NOMO-1 treated with DMSO at 0.1 percent for 48 hours (cell line): ENCODE results near the gene ZFAND3.

Source experiments
- DNase-seq: peaks from one replicate; lab custom pipeline; 2025; ENCODE audit not compliant: unreplicated experiment; lab: John Stamatoyannopoulos, UW

ZFAND3 gene, protein sequence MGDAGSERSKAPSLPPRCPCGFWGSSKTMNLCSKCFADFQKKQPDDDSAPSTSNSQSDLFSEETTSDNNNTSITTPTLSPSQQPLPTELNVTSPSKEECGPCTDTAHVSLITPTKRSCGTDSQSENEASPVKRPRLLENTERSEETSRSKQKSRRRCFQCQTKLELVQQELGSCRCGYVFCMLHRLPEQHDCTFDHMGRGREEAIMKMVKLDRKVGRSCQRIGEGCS

DNA sequence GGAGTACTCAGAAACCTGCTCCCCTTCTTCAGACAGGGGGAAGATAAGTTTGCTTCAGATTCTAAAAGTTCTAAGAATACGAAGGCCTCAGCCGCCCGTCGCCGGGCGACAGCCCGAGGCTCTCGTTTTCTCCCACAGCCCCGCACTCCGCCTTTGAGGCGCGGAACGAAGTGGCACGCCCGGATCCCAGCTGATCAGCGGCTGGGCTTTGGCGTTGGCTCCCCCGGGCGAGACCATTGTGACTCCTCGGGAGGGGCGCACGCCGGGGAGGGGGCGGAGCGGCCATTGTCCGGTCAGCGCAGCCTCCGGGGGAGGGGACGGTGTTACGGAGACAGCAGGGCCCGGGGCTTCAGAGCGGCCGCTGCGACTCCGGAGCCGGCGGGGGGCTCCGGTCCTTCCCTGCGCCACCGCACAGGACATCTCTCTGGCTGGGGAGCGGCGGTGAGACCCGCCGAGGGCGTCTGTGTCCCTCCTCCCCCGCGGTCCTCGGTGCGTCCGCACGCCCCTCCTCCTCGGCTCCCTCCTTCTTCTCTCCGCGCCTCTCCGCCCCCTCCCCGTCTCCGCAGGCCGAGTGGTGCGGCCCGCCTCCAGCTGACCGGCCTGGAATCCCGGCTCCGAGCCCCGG is at the start of gene ZFAND3:
ZFAND3 (plus strand) TSS at position 551 of the 625 bp plus-strand sequence. CDS start 219 bp downstream, outside the sequence.
- DNase-seq: peak; percentile 92

DNA sequence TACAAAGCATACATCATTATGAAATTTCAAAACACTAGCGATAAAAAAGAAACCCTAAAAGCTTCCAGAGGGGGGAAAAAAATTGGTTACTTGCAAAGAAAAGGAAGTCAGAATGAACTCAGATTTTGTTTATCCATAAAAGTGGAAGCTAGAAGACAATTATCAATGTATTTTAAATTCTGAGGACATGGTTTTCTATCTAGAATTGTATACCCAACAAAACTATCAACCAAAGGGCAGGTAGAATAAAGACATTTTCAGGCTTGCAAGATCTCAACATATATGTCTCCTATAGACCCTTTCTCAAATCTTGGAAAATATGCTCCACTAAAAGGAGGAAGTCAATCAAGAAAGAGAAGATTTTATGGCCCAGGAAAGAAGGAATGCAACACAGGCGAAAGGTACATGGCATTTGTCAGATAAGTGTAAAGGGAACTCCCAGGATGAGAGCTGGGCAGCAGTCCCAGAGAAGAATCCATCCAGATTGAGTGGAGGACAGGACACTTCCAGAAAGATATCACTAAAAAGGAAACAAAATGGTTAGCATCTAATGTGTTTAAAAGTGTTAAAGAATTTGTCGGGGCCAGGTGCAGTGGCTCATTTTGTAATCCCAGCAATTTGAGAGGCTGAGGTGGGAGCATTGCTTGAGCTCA is 45.4 kb upstream of the ZFAND3 start:
- DNase-seq: no peak

DNA sequence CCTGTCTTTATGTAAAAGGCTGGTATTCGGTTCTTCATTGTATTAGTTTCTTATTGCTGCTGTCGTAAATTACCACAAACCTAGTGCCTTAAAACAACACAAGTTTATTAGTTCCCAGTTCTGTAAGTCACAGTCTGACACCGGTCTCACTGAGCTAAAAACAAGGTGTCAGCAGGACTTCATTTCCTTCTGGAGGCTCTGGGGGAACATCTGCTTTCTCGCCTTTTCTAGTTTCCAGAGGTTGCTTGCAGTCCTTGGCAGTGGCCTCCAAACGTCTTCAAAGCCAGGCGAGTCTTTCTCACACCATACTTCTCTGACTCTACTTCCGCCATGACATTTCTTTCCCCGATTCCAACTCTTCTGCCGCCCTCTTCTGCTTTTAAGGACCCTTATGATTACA is 43.0 kb upstream of the ZFAND3 start:
- no peak for DNase-seq

DNA sequence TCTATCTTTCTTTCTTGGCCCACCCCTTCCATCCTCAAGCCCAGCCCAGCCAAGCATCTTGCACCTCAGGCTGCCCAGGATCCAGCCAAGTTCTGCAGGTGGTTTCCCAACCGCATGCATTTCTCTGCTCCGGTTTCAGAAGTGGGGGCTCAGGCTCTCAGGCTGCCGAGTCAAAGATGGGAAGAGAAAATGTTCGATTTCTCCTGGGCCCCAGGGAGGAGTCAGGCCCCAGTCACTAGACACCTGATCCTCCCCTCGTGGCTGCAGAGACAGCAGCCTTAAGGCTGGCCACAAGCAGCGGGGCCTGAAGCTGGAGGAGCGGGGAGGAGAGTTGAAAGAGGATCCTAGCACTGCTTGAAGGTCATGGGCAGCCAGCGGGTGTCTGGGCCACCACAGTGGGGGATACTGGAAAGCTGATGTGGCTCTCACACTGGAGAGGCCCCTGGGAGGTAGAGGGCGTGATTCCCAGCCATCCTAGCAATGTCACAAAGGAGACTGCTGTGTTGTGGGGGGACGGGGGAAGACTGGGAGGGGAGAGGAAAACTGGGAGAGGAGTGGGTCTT is 42.2 kb upstream of the ZFAND3 start:
- no peak for DNase-seq

DNA sequence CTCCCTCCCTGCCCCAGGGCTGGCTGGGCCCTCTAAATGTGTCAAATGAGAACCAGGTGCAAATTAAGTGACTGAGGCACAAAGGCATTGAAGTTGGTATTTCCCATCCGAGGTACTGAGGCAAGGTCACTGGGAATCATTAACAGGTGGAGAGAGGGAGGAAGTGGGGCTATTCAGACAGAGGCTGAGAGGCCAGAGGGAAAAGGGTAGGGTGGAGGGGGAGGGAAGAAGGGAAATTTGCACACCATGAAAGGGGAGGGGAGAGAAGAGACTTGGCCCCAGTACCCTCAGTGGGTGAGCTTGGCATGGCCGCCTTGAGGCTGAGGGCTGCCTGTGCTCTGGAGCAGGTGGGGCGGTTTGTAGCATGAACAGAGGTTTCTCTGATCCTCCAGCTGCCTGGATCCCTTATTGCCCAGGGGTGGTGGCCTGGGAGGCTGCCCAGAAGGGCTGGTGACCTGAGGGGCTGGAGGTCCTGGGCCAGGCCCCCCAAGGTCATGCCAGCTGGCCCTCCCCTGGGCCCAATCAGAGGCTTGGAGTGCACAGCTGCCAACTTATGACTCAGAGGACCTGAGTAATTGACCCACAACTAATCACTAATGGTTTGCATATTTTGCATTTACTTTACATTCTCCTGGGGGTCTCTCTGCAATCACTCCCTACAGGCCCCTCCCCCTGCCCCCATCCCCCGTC is 40.3 kb upstream of the ZFAND3 start:
- DNase-seq: no peak

DNA sequence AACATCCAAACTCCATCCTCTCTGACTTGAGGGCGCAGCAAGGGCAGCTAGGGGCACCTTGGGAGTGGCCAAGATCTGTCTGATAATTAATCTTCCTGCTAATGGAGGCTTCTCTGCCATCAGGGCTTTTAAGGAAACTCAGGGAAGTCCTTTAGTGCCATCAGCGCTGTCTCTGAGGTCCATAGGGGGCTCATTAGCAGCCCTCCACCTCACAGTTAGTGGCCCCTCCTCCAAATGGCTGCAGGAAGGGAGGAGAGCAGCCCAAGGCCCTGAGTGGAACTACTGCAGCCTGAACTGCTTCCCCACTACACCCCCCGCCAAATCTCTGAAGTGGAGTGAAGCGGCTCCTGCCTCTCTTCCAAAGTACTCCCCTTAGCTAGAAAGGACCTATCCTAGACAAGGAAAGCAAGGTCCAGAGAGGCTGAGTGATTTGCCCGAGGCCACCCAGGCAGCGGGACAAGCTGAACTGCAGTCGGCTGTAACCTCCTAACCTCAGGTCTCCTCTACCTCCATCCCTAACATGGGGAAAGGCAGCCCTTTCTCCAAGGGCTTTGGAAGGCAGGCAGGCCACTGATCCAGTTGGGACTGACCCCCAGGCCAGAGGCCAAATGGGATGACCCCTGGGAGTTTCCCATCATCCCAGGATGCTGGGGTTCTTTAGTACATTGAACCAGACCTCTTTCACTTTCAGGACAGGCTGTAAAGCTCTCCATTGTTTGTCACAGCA is 39.5 kb upstream of the ZFAND3 start:
- no peak for DNase-seq

DNA sequence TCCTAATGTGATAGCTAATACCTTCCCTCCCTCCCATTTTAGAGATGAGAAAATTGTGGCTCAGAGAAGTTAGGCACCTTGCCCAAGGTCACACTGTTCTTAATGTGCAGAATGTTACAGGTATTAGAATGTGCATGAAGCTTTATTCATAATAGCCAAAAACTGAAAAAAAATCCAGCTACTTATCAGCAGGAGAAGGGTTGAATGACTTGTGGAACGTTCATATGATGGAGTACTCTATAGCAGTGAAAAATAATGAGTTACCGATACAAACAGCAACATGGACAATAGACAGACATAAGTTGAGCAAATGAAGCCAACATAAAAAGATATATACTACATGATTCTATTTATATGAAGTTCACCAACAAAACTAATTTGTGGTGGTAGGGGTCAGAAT is 37.7 kb upstream of the ZFAND3 start:
- DNase-seq: no peak

DNA sequence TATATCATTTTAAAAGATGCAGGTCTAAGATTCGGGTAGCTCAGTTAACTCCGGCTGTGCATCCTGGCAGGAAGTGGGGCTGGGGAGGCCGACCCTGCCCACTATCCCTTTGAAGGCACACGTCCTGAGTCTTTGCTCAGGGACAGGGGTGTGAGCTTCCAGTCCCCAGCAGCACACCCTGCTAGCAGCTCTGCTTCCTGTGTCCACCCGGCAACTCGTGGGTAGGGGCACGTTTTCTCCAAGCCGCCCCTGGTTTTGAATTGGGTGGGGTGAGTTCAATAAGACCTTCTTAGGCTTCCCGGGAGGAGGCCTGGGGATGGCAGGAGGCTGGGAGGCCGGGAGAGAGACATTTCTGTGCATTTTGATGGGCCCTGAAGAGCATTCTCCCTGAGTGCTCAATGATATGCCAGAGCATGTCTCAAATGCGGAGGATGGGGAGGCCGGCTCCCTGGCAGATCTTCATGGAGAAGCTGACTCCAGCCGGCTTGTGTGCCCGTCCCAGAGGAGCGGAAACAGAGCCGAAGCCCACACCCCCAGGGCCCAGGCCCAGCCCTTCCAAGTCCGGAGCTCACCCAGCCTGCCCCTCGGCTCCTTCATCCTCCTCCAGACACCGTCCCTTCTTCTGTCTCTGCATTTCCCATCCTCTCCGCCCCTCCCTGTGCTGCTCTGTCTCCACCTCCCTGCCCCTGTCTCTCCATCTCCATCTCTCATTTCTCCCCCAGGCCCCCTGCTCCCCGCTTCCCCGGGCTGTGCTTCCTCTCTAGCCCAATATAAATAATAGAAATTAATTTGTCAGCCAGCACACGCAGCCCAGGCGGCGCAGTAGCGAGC is 36.3 kb upstream of the ZFAND3 start:
- DNase-seq: no peak

DNA sequence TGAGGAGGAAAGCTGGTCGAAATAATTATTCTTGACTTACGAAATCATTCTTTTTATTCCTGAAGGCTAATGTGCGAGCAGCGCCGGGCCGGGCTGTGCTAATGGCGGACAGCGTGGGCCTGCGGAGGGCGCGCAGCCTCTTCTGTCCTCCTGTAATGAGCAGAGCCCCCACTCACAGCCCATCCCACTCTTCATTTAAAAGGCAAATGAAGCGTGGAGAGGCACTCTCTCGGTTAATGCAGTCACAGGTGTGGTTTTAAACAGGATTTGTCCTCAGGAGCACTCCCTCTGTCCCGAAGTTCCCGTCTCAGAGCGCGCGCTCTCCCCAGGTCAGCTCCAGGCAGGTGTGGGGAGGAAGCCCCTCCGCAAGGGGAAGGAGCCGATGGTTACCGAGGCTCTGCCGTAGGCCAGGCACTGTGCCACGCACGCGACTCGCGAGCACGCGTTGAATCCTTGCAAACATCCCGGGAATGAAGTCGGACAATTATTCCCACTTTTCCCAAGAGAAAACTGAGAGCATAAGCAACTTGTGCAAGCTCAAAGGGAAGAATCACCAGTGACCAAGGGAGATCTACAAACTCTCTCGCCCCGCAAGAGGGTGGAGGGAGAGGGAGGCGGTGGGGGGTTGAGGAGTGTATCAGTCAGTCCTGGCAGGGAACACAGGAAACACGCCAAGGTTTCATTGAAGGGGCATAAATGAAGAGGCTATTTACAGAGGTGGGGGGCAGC is 35.5 kb upstream of the ZFAND3 start:
- DNase-seq: peak; percentile 44

DNA sequence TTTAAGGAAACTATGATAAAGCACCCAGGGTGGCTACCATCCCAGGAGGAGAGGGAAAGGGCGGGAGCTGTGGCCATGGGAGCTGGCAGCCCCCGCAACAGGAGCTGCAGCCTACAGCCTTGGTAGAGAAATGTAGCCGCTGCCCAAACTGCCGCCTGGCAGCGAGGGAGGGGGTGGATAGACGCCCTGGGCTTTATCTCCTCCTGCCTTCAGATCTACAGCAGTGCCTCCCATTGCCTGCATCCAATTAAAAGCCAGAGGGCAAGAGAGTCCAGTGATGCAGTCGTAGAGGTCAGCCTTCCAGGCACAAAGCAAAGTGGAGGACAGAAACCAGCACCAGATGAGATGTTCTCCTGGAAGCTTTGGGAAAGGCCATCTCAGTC is 35.0 kb upstream of the ZFAND3 start:
- no peak for DNase-seq

DNA sequence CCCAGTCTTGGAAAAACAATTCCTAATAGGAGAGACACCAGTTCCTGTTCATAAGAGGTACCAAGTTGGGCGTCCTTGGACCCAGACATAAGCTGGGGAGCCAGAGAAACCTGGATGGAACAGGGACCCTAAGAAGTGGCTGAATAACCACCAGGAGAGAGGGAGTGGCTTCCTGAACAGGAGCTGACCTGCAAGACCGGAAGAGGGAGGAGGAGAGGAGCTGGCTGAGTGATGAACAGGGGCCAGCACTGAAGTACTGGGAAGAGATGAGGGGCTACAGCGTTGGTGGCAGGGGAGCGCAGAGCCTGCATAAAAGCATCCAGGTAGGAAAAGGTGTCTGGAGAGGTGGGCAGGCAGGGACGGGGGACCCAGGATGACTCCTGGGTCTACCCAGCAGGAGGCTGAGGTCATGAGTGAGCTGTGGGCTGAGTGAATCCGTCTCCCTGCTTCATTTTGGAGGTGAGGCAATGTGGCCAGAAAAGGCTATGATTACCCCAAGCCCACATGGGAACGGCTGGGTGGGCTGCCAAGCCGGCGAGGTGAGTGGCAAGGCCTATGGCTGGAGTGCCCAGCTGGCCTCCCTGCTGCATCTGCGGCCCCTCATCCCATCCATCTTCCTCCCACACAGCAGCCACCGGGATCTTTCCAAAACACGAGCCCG is 34.4 kb upstream of the ZFAND3 start:
- DNase-seq: no peak

DNA sequence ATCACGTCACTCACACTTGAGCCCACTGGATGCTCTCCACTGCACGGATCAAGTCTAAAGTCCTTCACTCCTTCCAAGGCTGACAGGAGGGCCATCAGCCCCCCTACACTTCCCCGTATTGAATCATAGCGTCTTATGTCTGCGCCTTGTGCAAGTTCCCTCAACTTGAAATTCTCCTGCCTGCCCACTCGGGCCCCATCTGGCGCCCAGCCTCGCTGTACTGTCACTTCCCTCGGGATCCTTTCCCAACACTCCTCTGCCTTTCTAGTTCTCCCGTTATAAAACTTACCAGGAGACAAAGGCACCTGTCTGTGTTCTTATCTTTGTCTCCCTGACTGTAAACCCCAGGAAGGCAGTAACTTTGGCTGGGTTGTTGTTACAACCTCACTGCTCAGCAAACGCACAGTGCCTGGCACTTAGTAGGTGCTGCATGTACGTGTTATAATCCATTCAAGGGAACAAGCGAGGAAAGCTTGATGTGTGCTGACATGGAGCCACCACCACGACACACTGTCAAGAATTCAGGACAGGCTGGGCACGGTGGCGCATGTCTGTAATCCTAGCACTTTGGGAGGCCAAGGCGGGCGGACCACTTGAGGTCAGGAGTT is 33.8 kb upstream of the ZFAND3 start:
- DNase-seq: no peak

DNA sequence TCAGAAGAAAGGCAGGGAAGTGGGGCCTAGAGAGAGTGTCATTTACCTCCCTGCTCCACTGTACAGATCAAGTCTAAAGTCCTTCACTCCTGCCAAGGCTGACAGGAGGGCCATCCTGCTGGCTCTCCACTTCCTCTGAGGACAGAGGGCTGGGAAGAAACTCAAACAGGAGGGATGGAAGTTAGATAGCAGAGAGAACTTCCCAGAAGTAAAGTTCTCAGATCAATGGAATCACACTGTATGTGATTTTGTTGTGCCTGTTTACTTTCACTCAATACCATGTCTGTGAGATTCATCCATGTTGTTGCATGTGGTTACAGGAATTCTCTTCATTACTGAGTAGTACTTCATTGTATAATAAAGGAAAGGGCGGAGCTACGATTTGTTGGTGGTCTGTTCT is 32.3 kb upstream of the ZFAND3 start:
- no peak for DNase-seq

DNA sequence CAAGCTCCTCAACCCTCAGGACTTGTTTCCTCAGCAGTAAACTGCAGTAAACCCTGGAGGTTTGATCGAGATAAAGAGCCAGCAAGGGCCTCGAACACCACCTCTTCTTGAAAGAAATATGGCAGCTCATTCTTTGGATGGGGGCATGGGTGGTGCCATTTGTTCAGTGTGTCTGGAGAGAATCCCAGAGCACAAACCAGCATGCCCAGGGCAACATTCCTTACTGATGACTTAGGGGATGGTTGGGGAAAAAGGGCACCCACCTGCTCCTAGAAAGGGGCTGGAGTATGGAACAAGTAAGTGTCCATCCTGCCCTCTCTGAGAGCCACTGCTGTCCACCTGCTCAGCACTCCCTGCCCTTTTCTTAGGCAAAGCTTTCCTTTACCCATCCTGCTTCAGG is 31.3 kb upstream of the ZFAND3 start:
- no peak for DNase-seq

DNA sequence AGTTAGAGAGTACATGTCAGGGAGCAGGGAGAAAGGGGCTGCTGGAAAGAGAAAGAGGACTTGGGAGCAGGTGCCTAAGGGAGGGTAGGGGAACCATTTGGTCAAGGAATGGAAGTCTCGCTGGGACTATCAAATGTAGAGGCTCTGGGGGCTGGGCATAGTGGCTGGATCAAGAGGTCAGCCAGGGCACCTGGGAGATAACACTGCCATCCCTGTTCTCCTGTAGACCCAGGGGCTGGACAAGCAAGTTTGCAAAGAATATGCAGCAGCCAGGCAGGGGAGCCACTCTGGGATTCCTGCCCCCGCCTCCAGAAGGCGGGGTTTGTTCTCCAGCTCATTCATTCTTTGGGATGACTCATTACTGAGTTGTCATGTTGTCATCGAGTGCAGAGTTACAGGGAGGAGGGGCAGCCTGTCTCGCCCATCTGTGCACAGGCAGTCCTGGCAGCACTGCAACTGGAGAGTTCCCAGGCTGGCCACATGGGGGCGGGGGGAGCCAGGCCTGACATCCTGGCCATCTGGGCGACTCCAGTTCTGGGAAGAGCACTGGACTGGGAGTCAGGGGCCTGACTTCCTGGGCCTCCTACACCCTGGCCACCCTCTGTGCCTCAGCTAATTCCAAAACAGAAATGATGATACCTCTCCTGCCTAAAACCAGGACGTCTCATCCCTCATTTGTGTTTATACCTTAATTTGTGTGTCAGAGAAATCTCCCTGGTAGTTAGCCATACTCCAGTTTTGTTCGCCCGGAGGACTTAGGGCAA is 28.2 kb upstream of the ZFAND3 start:
- peak; percentile 95 for DNase-seq

DNA sequence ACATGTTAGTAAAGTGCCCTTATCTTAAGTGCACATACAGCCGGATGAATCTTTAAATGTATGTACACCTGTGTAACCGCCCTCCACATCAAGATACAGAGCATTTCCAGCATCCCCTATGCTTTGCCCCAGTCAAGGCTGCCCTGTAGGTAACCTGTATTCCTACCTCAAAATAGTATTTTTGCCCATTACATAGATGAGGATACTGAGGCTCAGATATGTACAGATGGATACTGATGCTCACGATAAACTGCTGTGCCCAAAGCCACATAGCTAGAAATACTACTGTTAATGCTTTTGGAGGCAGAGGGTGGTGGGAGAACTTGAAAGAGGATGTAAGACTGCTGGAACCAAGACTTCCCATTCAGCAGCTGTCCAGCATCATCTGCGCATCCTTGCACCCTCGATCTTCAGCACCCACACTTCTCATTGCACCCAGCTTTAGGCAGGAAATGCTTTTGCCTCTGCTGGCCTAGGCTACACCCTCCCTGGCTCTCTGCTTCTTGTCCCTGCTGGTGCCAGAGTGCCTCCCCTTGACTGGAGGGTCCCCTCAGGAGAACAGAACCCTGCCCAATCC is 27.0 kb upstream of the ZFAND3 start:
- DNase-seq: no peak

DNA sequence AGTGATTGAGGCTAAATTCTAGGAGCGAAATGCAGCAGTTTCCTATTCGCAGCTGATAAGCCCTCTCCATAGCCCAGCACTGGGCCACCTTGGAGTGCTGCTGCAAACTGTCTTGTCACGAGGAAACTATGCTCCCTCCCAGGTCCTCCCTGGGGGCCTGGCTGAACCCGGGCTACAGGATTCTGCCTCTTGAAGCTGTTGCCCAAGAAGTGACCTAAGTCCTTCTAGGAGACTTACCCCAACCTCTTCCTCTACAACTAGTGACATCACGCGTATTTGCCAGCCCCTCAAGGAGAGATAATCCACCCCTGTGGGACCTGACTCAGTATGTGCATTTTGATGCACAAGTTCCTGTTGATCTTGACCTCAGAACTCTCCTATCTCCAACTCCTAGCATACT is 26.5 kb upstream of the ZFAND3 start:
- no peak for DNase-seq
